HG02840 (cell line): ENCODE measurements around the gene UGT1A5.

Experiments
- ATAC-seq: cut with Tn5 transposase; IDR thresholded peaks from one replicate; pipeline ENCODE4 v1.9.1; 2021; ENCODE audit warnings: mild to moderate bottlenecking, moderate library complexity, moderate number of reproducible peaks; ENCODE audit not compliant: unreplicated experiment, low FRiP score

The UGT1A5 gene

GRCh38 chr2:233712611-233713261 is at the start of gene UGT1A5:
Gene UGT1A5, plus strand, starts transcription at chr2:233712907. Its CDS starts 85 bp downstream, at chr2:233712992.
- ATAC-seq = no peak

GRCh38 chr2:233663911-233664310 is 48.8 kb upstream of the UGT1A5 start:
- no peak for ATAC-seq

- no peak for ATAC-seq
Observed at GRCh38 chr2:233668605-233669260, 44.0 kb upstream of the UGT1A5 start.

- no peak for ATAC-seq
Observed at GRCh38 chr2:233671290-233672161, 41.2 kb upstream of the UGT1A5 start, which contains the start of gene UGT1A9. Gene UGT1A9, plus strand, starts transcription at chr2:233671898. Its CDS starts 37 bp downstream, at chr2:233671935.

GRCh38 chr2:233672886-233673285 is 39.8 kb upstream of the UGT1A5 start:
- no peak for ATAC-seq

- no peak for ATAC-seq
Observed at GRCh38 chr2:233673896-233674295, 38.8 kb upstream of the UGT1A5 start.

GRCh38 chr2:233674314-233674713 is 38.4 kb upstream of the UGT1A5 start:
- ATAC-seq = no peak

- ATAC-seq = no peak
Observed at GRCh38 chr2:233674995-233675394, 37.7 kb upstream of the UGT1A5 start.

GRCh38 chr2:233676046-233676445 is 36.7 kb upstream of the UGT1A5 start:
- no peak for ATAC-seq

GRCh38 chr2:233679196-233679595 is 33.5 kb upstream of the UGT1A5 start:
- ATAC-seq = no peak

- no peak for ATAC-seq
Observed at GRCh38 chr2:233680361-233681045, 32.2 kb upstream of the UGT1A5 start.

GRCh38 chr2:233681521-233682099 is 31.1 kb upstream of the UGT1A5 start, which contains the start of gene UGT1A7:
Gene UGT1A7, plus strand, starts transcription at chr2:233681901. Its CDS starts 37 bp downstream, at chr2:233681938.
- ATAC-seq = no peak

GRCh38 chr2:233684640-233685039 is 28.1 kb upstream of the UGT1A5 start:
- no peak for ATAC-seq

- no peak for ATAC-seq
Observed at GRCh38 chr2:233686928-233687327, 25.8 kb upstream of the UGT1A5 start.

- no peak for ATAC-seq
Observed at GRCh38 chr2:233688341-233688740, 24.4 kb upstream of the UGT1A5 start.

GRCh38 chr2:233689031-233689430 is 23.7 kb upstream of the UGT1A5 start:
- no peak for ATAC-seq

GRCh38 chr2:233689501-233689900 is 23.2 kb upstream of the UGT1A5 start:
- no peak for ATAC-seq

GRCh38 chr2:233690444-233690843 is 22.3 kb upstream of the UGT1A5 start:
- no peak for ATAC-seq

GRCh38 chr2:233691443-233692433 is 21.0 kb upstream of the UGT1A5 start:
- ATAC-seq = no peak
